Measurements from ENCODE around the gene PELI2. TPM values are rescaled to one million over a fixed set of nuclear protein-coding genes. Genes with fewer than 3 reads are reported as not detected.

The PELI2 gene
- total RNA-seq, 2 donors from 2014 or later: 8.9 to 25.7 TPM

- no peaks in the 10 kb centered on the region for H3K4me1 ChIP-seq (replicated peaks)
- H3K36me3 ChIP-seq: no peaks in the 10 kb centered on the region
- DNase-seq (ENCODE audit: low spot score): no peak
- 70% methylated on average over 2 of the region's 2 CpGs for WGBS
- no peak overlapping the region for H3K4me3 ChIP-seq
- no peaks in the 10 kb centered on the region for H3K9me3 ChIP-seq
- H3K27me3 ChIP-seq (replicated peaks; ENCODE audit: insufficient read depth): no peaks in the 10 kb centered on the region
- no peak overlapping the region for H3K27ac ChIP-seq
- intact Hi-C loops (cut with DNase I): no loop called here
- TF ChIP-seq CTCF (IDR thresholded peaks at IDR 0.05): no peak
- no peak for TF ChIP-seq POLR2A (IDR thresholded peaks at IDR 0.05)
- TF ChIP-seq POLR2AphosphoS5 (IDR thresholded peaks at IDR 0.05): no peak
Measured at GRCh38 chr14:56082880-56083279, 35.3 kb upstream of the PELI2 start.

GRCh38 chr14:56085471-56085870 is 32.7 kb upstream of the PELI2 start:
- intact Hi-C loops (cut with DNase I): no loop called here

GRCh38 chr14:56087671-56088471 is 30.3 kb upstream of the PELI2 start:
- no peaks in the 10 kb centered on the region for H3K9me3 ChIP-seq
- no peak for TF ChIP-seq POLR2A (IDR thresholded peaks at IDR 0.05)
- TF ChIP-seq POLR2AphosphoS5 (IDR thresholded peaks at IDR 0.05): no peak
- no peak for TF ChIP-seq CTCF (IDR thresholded peaks at IDR 0.05)
- no peaks in the 10 kb centered on the region for H3K4me1 ChIP-seq (replicated peaks)
- DNase-seq (ENCODE audit: low spot score): peak; percentile 6
- 19% methylated on average over 11 of the region's 11 CpGs for WGBS
- no peak overlapping the region for H3K27ac ChIP-seq
- no peaks in the 10 kb centered on the region for H3K36me3 ChIP-seq
- intact Hi-C loops (cut with DNase I): no loop called here
- no peaks in the 10 kb centered on the region for H3K27me3 ChIP-seq (replicated peaks; ENCODE audit: insufficient read depth)
- no peak overlapping the region for H3K4me3 ChIP-seq

More at GRCh38 chr14:56085471-56085870, 32.7 kb upstream of the PELI2 start:
- H3K27me3 ChIP-seq (replicated peaks; ENCODE audit: insufficient read depth): no peaks in the 10 kb centered on the region
- 90% methylated on average over 4 of the region's 4 CpGs for WGBS
- no peak overlapping the region for H3K27ac ChIP-seq
- no peak for TF ChIP-seq POLR2A (IDR thresholded peaks at IDR 0.05)
- no peak for TF ChIP-seq POLR2AphosphoS5 (IDR thresholded peaks at IDR 0.05)
- no peak for TF ChIP-seq CTCF (IDR thresholded peaks at IDR 0.05)
- DNase-seq (ENCODE audit: low spot score): no peak
- H3K4me1 ChIP-seq (replicated peaks): no peaks in the 10 kb centered on the region
- no peaks in the 10 kb centered on the region for H3K9me3 ChIP-seq
- no peaks in the 10 kb centered on the region for H3K36me3 ChIP-seq
- H3K4me3 ChIP-seq: no peak overlapping the region

- H3K9me3 ChIP-seq: no peaks in the 10 kb centered on the region
- no peak overlapping the region for H3K27ac ChIP-seq
- no peak for DNase-seq (ENCODE audit: low spot score)
- no peaks in the 10 kb centered on the region for H3K27me3 ChIP-seq (replicated peaks; ENCODE audit: insufficient read depth)
- intact Hi-C loops (cut with DNase I): no loop called here
- H3K36me3 ChIP-seq: no peaks in the 10 kb centered on the region
- no peak overlapping the region for H3K4me3 ChIP-seq
- TF ChIP-seq POLR2AphosphoS5 (IDR thresholded peaks at IDR 0.05) (no peak), POLR2A (IDR thresholded peaks at IDR 0.05) (no peak), CTCF (IDR thresholded peaks at IDR 0.05) (no peak)
- no peaks in the 10 kb centered on the region for H3K4me1 ChIP-seq (replicated peaks)
- WGBS: 64% methylated on average over 3 of the region's 3 CpGs
Measured at GRCh38 chr14:56088941-56089340, 29.3 kb upstream of the PELI2 start.

GRCh38 chr14:56092763-56093162 is 25.4 kb upstream of the PELI2 start:
- no peak for DNase-seq (ENCODE audit: low spot score)
- Histone ChIP-seq H3K27ac (no peak overlapping the region), H3K4me3 (no peak overlapping the region), H3K4me1 (replicated peaks) (no peaks in the 10 kb centered on the region), H3K9me3 (no peaks in the 10 kb centered on the region), H3K36me3 (no peaks in the 10 kb centered on the region), H3K27me3 (replicated peaks; ENCODE audit: insufficient read depth) (no peaks in the 10 kb centered on the region)
- intact Hi-C loops (cut with DNase I): no loop called here
- TF ChIP-seq POLR2AphosphoS5 (IDR thresholded peaks at IDR 0.05): no peak
- TF ChIP-seq POLR2A (IDR thresholded peaks at IDR 0.05): no peak
- no peak for TF ChIP-seq CTCF (IDR thresholded peaks at IDR 0.05)
- 56% methylated on average over 1 of the region's 1 CpG for WGBS

Data from prostate gland (tissue), 2 donors.